ENCODE data around the gene CFAP45.
A peak's percentile ranks its signal among the peaks of the same experiment; 100 is the strongest.

CFAP45 gene

GRCh38 chr1:159854693-159855192, 45.2 kb downstream of the CFAP45 start:
- peak; percentile 48 to 55 for DNase-seq (ENCODE audit: low read depth in 1 of 2, low spot score in 1 of 2)

GRCh38 chr1:159854116-159854692, 45.8 kb downstream of the CFAP45 start:
- DNase-seq (ENCODE audit: low read depth in 1 of 2, low spot score in 1 of 2): no peak

GRCh38 chr1:159853417-159854115, 46.4 kb downstream of the CFAP45 start:
- no peak for DNase-seq (ENCODE audit: low read depth in 1 of 2, low spot score in 1 of 2)

- DNase-seq (ENCODE audit: low read depth in 1 of 2, low spot score in 1 of 2): no peak
Measured at GRCh38 chr1:159851407-159851806, 48.6 kb downstream of the CFAP45 start.

- no peak for DNase-seq (ENCODE audit: low read depth in 1 of 2, low spot score in 1 of 2)
Measured at GRCh38 chr1:159849626-159850366, 50.2 kb downstream of the CFAP45 start.

- DNase-seq (ENCODE audit: low read depth in 1 of 2, low spot score in 1 of 2): no peak
Measured at GRCh38 chr1:159848326-159848725, 51.6 kb downstream of the CFAP45 start.

GRCh38 chr1:159847231-159847630, 52.7 kb downstream of the CFAP45 start:
- DNase-seq (ENCODE audit: low read depth in 1 of 2, low spot score in 1 of 2): no peak

- no peak for DNase-seq (ENCODE audit: low read depth in 1 of 2, low spot score in 1 of 2)
Measured at GRCh38 chr1:159845751-159846629, 54.0 kb downstream of the CFAP45 start.

- DNase-seq (ENCODE audit: low read depth in 1 of 2, low spot score in 1 of 2): no peak
Measured at GRCh38 chr1:159843459-159843858, 56.5 kb downstream of the CFAP45 start.

- no peak for DNase-seq (ENCODE audit: low read depth in 1 of 2, low spot score in 1 of 2)
Measured at GRCh38 chr1:159841749-159842148, 58.2 kb downstream of the CFAP45 start.

- DNase-seq (ENCODE audit: low read depth in 1 of 2, low spot score in 1 of 2): no peak
Measured at GRCh38 chr1:159839116-159839849, 60.7 kb downstream of the CFAP45 start.

- DNase-seq (ENCODE audit: low read depth in 1 of 2, low spot score in 1 of 2): no peak
Measured at GRCh38 chr1:159838715-159839114, 61.2 kb downstream of the CFAP45 start.

GRCh38 chr1:159835862-159836525, 64.0 kb downstream of the CFAP45 start:
- no peak for DNase-seq (ENCODE audit: low read depth in 1 of 2, low spot score in 1 of 2)

- no peak for DNase-seq (ENCODE audit: low read depth in 1 of 2, low spot score in 1 of 2)
Measured at GRCh38 chr1:159835356-159835755, 64.6 kb downstream of the CFAP45 start.

GRCh38 chr1:159832309-159832708, 67.7 kb downstream of the CFAP45 start:
- DNase-seq (ENCODE audit: low read depth in 1 of 2, low spot score in 1 of 2): no peak

- no peak for DNase-seq (ENCODE audit: low read depth in 1 of 2, low spot score in 1 of 2)
Measured at GRCh38 chr1:159831412-159832141, 68.4 kb downstream of the CFAP45 start.

GRCh38 chr1:159830722-159831121, 69.2 kb downstream of the CFAP45 start:
- no peak for DNase-seq (ENCODE audit: low read depth in 1 of 2, low spot score in 1 of 2)

GRCh38 chr1:159829822-159830465, 70.0 kb downstream of the CFAP45 start:
- DNase-seq (ENCODE audit: low read depth in 1 of 2, low spot score in 1 of 2): no peak

GRCh38 chr1:159829273-159829634, 70.7 kb downstream of the CFAP45 start:
- DNase-seq (ENCODE audit: low read depth in 1 of 2, low spot score in 1 of 2): no peak
